GM12878 (cell line): Measurements from ENCODE around the gene MEIOB. TPM values are rescaled to one million over a fixed set of nuclear protein-coding genes. Genes with fewer than 3 reads are reported as not detected.

Experiments used
- CBX3 ChIP-seq: fragments of 200-600 bp; sonication (generic); IDR thresholded peaks from 2 replicates; pipeline ENCODE4 v1.6.1; 2016; ENCODE audit warnings: low read depth, borderline replicate concordance
- CBX5 ChIP-seq: sonication (generic); IDR thresholded peaks from 2 replicates; pipeline ENCODE4 v1.6.1; 2016; ENCODE audit warnings: low read depth, moderate library complexity, mild to moderate bottlenecking, inconsistent platforms
- FOXK2 ChIP-seq: fragments of 450-650 bp; IDR thresholded peaks from 2 replicates; pipeline ENCODE4 v1.6.1; 2017; ENCODE audit warnings: mild to moderate bottlenecking, moderate library complexity
- PAX5 ChIP-seq: IDR thresholded peaks from 2 replicates; pipeline ENCODE4 v1.6.1; 2011; ENCODE audit warnings: low read depth, low read length, borderline replicate concordance
- RB1 ChIP-seq: fragments of 450-650 bp; formaldehyde crosslinking; IDR thresholded peaks from 2 replicates; pipeline ENCODE4 v1.6.1; 2017; ENCODE audit warnings: mild to moderate bottlenecking, borderline replicate concordance
- SMC3 ChIP-seq: IDR thresholded peaks from 2 replicates; pipeline ENCODE4 v1.6.1; 2011; ENCODE audit warnings: low read length, improper control_type of control experiment, borderline replicate concordance
- ZSCAN29 ChIP-seq: fragments of 450-650 bp; IDR thresholded peaks from 2 replicates; pipeline ENCODE4 v1.6.1; 2017; ENCODE audit warnings: mild to moderate bottlenecking, moderate library complexity
- ZZZ3 ChIP-seq: IDR thresholded peaks from 2 replicates; pipeline ENCODE4 v1.6.1; 2011; ENCODE audit warnings: low read depth; ENCODE audit not compliant: control insufficient read depth, insufficient read length
- polyA plus RNA-seq, 11 experiments: library from polyadenylated mRNA; depleted of rRNA in 4 of 11; unstranded in 6 of 11; stranded (reverse) in 5 of 11; fragments of >200 nt; fragmentation: Nextera tagmentation in 4 of 11; fragmentation: Illumina TruSeq in 1 of 11; extraction: Ambion mirVana in 4 of 11; extraction: Trizol in 1 of 11; gene quantifications; 1 replicate in 1 of 11; 2 replicates in 10 of 11; pipeline versions ENCODE4 v1.2.1 to v1.2.3, GENCODE V29; 2011 to 2016; ENCODE audit warnings: inconsistent platforms in 2 of 11, missing spikeins in 2 of 11, low read depth in 1 of 11
- total RNA-seq, 4 experiments: library from RNA; depleted of rRNA in 3 of 4; stranded (reverse); fragments of >200 nt in 3 of 4; fragmentation: Illumina TruSeq in 1 of 4; extraction: Trizol in 1 of 4; gene quantifications; 2 replicates each; pipeline versions ENCODE4 v1.2.1 to v1.2.3, GENCODE V29; 2013 to 2021
- TF ChIP-seq, protein P1 (sequence below): fragments of 450-650 bp; IDR thresholded peaks from 2 replicates; pipeline ENCODE4 v1.6.1; 2016; ENCODE audit warnings: mild to moderate bottlenecking, moderate library complexity, borderline replicate concordance
- TF ChIP-seq, protein P2 (sequence below), 3 experiments: IDR thresholded peaks in 2 of 3; conservative IDR thresholded peaks in 1 of 3; 2 replicates each; pipeline ENCODE4 v1.5.1; 2011; ENCODE audit warnings: low read depth in 3 of 3, low read length in 3 of 3, mild to moderate bottlenecking in 3 of 3, control low read depth in 2 of 3, moderate library complexity in 2 of 3, inconsistent platforms in 1 of 3, mixed read lengths in 1 of 3; ENCODE audit not compliant: control insufficient read depth in 2 of 3, insufficient read depth in 1 of 3; ENCODE audit errors: extremely low read depth in 1 of 3

The MEIOB gene
- total and polyA plus RNA-seq, 10 of the 15 experiments (the other 5 are each of a cell fraction or from before 2014, with no cell fraction given), result 0.04 to 0.26 (median 0.09) TPM; not detected in 5

DNA sequence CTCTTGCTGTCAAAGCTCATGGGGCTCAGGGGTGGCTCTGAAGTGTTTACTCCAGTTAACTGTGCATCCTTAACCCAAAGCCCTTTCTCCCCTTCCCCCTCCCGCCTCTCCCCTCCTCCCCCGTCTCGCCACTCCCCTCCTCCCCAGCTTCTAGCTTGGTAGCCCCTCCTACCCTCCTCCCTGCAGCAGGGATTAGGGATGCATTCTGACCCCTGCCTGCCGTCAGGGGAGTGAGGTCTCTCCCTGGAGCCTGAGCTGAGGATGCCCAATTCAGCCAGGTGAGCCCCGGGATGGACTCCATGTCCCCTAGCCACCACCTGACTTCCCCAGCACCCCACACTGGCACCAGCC, 44.7 kb upstream of the MEIOB start (continued):
- TF ChIP-seq, protein P1, sequence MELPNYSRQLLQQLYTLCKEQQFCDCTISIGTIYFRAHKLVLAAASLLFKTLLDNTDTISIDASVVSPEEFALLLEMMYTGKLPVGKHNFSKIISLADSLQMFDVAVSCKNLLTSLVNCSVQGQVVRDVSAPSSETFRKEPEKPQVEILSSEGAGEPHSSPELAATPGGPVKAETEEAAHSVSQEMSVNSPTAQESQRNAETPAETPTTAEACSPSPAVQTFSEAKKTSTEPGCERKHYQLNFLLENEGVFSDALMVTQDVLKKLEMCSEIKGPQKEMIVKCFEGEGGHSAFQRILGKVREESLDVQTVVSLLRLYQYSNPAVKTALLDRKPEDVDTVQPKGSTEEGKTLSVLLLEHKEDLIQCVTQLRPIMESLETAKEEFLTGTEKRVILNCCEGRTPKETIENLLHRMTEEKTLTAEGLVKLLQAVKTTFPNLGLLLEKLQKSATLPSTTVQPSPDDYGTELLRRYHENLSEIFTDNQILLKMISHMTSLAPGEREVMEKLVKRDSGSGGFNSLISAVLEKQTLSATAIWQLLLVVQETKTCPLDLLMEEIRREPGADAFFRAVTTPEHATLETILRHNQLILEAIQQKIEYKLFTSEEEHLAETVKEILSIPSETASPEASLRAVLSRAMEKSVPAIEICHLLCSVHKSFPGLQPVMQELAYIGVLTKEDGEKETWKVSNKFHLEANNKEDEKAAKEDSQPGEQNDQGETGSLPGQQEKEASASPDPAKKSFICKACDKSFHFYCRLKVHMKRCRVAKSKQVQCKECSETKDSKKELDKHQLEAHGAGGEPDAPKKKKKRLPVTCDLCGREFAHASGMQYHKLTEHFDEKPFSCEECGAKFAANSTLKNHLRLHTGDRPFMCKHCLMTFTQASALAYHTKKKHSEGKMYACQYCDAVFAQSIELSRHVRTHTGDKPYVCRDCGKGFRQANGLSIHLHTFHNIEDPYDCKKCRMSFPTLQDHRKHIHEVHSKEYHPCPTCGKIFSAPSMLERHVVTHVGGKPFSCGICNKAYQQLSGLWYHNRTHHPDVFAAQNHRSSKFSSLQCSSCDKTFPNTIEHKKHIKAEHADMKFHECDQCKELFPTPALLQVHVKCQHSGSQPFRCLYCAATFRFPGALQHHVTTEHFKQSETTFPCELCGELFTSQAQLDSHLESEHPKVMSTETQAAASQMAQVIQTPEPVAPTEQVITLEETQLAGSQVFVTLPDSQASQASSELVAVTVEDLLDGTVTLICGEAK, result no peak
- TF ChIP-seq, protein P2, sequence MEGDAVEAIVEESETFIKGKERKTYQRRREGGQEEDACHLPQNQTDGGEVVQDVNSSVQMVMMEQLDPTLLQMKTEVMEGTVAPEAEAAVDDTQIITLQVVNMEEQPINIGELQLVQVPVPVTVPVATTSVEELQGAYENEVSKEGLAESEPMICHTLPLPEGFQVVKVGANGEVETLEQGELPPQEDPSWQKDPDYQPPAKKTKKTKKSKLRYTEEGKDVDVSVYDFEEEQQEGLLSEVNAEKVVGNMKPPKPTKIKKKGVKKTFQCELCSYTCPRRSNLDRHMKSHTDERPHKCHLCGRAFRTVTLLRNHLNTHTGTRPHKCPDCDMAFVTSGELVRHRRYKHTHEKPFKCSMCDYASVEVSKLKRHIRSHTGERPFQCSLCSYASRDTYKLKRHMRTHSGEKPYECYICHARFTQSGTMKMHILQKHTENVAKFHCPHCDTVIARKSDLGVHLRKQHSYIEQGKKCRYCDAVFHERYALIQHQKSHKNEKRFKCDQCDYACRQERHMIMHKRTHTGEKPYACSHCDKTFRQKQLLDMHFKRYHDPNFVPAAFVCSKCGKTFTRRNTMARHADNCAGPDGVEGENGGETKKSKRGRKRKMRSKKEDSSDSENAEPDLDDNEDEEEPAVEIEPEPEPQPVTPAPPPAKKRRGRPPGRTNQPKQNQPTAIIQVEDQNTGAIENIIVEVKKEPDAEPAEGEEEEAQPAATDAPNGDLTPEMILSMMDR (IDR thresholded peaks at IDR 0.05 in 2 of 3, conservative IDR thresholded peaks at IDR 0.05 in 1 of 3; ENCODE audit: control insufficient read depth in 2 of 3, extremely low read depth in 1 of 3, insufficient read depth in 1 of 3, low read depth in 3 of 3, low read length in 3 of 3), result no peak
- TF ChIP-seq CBX5, result no peak
- no peak for TF ChIP-seq ZSCAN29
- no peak for TF ChIP-seq RB1
- no peak for TF ChIP-seq PAX5
- no peak for TF ChIP-seq FOXK2
- no peak for TF ChIP-seq SMC3
- no peak for TF ChIP-seq CBX3
- TF ChIP-seq ZZZ3, result no peak
